Nucleus accumbens (tissue), 56 donors: ENCODE results near the gene YTHDC2.

Experiments used
- DNase-seq, 56 donors: peaks; one replicate each; lab custom pipeline; 2025; lab: John Stamatoyannopoulos, UW

The YTHDC2 gene

DNA sequence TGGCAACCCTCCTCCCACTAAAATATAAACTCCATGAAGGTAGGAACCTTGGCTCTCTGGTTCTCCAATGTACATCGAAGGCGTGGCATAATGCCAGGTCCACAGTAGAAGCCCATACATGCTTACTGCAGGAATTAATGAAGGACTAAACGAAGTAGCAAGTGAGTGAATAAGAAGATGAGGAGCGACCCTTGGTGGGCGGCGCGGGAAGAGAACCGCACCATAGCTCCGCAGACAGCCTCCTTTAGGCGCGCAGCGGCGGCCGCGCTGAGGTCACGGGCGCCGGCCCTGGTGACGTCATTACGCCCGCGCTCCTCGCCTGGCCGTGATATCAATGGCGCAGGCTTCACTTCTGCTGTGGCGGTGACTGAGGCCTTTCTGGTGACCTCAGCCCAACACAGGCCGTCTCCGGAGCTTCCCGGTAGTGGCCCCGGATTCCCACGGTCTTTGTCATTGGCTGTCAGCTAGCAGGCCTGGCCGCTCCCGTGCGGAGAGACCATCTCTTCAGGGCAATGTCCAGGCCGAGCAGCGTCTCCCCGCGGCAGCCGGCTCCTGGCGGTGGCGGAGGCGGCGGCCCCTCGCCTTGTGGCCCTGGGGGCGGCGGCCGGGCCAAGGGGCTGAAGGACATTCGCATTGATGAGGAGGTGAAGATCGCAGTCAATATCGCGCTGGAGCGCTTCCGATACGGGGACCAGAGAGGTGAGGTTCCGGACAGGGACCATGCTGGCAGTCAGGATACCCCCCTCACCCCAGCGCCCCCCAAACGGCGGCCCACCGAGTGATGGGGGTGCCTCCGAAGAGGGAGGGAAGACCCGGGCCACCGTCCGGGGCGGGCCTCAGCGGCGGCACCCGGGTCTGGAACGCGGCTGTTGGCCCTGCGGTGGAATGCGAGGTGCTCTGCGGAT, at the start of gene YTHDC2:
Gene YTHDC2 (plus strand): TSS at position 311 of the 905 bp plus-strand sequence. CDS start 202 bp downstream, at position 513.
- peak; percentile 19 to 88 (median 76) for DNase-seq

DNA sequence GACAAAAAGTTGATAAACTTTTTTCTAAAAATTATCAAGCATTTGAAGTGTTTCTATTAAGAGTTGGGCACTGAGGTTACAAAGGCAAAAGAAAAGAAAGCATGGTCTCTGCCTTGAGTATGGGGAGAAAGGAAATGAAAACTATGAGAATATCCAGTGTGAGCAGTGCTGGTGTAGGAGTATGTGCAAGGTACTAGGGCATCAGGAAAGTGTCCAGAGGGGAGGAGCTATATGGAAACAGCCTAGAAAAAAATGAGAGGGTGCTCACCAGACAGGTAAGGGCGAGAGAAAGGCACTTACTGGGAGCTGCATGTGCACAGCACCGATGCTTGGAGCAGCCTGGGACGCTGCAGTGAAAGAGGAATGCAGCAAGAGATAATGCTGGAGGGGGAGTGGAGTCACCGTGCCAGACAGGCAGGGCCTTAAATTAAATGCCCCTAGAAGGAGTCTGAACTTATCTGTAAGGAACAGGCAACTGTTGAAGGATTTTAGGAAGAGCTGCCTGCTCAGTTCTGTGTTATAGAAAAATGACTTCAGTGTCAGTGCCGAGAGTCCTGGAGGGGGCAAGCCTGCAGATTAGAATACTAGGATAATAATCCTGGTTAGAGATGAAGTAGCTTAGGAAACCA, 39.3 kb upstream of the YTHDC2 start:
- DNase-seq, result no peak

DNA sequence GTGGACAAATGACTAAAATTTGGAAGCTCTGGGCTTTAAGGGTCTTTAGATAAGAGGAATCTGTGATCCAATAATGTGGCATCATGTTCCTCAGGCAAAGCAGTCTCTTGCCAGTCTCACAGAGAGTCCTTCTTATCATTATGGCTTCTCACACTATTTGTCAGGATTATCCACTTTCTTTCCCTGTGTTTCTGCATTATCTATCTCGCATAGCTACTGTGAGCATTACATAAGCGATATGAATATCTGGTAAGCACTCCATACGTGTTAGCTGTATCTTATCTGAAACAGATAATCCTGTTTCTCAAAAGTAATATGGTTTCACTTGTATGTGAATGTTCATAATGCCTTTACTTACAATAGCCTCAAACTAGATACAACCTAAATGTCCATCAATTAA, 34.8 kb upstream of the YTHDC2 start:
- DNase-seq, result no peak

DNA sequence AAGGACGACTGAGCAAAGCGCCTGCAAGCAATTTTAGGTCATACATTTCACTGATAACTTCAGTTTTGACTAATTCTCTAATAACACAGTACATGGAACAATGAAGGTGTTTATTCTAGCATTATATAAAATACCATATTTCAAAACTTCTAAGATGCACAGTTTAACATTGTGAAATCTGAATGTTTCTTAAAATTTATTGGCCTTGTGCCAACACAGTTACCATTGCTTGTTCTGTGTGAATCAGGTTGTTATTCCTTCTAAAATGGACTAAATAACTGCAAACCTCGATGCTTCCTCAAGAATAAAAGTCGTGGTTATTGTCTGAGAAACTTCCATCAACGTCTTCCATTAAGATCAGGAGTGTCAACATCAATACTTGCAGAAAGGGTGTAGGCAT, 33.3 kb upstream of the YTHDC2 start:
- no peak for DNase-seq

DNA sequence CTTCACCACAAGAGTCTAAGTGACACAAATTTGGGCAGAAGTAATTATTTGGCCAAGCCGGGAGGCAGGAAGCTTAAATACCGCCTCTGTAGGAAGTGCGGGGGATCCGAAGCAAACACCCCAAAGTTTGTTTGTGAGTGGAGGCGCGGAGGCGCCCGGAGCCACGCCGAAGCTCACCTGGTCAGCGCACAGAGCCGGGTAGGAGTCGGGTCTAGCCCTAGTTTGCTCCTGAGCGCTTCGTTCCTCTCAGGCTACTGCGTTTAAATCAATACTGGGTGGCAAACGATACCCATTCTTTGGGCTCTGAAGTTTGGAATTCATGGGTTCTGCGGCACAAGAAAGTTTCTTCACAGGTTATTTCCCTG, 26.1 kb upstream of the YTHDC2 start:
- peak in 1 of 56 donors; percentile 1 for DNase-seq

DNA sequence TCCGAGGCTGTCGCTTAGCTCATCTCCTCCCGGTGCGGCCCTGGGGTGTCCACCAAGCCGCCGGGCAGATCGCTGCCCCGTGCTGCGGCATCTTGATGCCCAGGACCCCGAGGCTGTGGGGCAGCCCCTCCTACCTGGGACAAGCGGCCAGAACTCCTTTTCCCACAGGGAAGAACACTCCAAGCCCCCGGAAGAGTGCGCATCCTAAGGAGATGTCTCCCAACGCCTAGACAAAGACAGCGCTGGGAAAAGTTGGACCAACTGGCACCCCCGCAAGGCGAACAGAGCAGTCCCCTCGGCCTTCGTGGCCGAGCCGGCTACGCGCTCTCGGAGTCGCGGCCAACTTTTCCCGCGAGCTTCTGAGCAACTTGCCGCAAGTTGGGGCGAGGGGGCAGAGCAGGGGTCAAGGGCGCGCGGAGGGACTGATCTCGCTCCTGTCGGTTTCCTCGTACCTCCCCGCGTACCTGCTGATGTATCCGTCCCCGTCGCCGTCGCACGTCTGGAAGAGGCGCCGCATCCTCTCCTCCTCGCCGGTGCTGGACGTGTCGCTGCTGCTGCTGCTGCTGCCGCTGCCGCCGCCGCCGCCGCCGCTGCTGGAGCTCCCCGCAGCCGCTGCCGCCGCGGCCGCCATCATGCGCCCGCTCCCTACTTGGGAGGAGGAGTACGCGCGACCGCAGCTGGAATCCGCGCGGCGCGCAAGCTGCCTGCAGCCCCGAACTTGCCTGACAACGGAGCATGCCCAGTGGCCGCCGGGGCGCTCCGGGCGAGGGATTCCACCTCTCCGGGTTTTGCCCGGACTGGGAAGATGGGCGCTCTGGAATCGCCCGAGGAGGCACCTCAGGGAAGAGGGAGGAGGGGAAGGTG, 25.5 kb upstream of the YTHDC2 start, which contains the start of gene MCC:
Gene MCC (minus strand): TSS at position 673 of the 864 bp plus-strand sequence.
- DNase-seq, result peak in 50 of 56 donors; percentile 13 to 78 (median 46)

DNA sequence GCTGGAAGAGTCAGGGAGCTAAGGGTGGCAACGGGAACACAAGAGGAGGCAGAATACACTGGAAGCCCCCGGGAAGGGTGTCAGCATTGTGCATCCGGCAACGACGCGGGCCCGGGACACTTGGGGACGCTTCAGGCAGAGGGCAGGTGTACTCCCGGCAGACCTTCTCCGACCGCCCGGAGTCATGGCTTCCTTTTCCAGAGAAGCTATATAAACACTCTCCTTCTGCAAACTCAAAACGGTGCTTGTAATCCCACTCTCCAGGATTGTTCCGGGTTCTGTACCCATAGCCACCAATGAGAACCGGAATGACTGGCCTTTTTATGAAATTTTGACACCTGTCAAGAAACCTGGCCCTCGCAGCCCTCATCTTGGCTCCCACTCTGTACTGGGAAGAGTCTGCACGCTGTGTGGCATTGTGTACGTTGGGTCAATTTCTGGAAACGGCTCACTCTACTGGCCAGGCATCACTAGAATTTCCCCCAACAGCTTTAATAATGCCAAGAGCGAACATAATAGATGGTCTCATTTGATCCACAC, 24.8 kb upstream of the YTHDC2 start:
- peak in 1 of 56 donors; percentile 32 for DNase-seq

DNA sequence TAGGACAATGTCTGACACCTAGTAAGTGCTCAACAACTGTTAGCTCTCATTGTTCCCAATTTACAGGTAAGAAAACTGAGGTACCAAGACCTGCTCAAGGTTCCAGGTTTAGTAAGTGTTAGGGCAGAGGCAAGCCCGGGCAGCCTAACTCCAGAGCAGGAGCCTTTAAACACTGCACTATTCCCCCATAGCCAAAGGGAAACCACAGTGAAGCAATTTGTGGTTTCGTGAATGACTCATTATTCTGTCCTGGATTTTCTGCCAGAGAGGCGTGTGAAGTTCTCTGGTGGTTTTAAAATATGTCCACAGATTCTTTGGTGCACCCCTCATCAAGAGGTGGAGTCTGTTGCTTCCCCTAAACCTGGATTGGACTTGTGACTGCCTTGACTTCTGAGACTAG, 24.2 kb upstream of the YTHDC2 start:
- no peak for DNase-seq

DNA sequence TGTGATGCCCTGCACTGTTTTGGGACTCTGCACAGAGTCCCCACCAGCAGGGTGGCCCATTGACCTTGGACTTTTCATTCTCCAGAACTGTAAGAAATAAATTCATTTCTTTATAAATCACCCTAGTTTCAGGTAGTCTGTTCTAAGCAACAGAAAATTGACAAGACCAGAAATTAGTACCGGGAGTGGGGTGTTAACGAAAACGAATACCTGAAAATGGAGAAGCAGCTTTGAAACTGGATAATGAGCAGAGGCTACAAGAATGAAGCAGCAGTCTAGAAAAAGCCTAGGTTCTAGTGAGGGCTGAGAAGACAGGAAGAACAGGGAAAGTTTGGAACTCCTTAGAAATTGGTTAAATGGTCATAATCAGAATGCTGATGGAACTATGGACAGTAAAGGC, 23.2 kb upstream of the YTHDC2 start:
- DNase-seq, result no peak

DNA sequence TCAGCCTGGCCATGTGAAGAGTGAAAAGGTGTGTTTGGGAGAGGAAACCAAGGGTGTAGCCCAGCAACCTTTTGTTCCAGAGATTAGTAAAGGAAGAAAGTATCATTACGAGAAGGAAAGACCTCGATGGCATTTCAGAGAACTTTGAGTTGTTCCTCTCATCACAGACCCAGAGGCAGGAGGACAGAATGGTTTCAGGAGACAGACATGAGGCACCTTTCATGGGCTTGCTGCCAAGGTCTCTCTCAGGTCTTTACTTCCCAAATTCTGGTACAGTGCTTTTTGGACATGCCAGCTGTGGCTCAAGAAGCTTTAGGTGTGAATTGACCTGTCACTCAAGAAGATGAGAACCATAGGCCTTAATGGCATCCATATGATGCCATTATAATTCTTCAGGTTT, 22.5 kb upstream of the YTHDC2 start:
- no peak for DNase-seq

DNA sequence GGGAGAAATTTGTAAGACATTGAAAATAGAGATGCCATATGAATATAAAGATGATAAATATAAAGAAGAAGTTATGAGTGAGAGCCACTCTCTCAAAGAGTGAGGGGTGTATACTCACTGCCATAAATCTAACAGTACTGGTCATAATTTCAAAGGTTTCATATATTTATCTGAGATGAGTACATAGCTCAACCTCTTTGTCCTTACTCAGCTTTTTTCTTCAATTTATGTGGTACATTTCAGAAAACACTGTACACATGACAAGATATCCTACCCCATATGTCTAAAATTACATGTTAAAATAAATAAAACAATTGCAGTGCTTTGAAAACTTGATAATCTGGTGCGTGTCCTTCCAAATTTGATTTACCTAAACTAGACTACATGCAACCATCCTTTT, 20.0 kb upstream of the YTHDC2 start:
- DNase-seq, result no peak

DNA sequence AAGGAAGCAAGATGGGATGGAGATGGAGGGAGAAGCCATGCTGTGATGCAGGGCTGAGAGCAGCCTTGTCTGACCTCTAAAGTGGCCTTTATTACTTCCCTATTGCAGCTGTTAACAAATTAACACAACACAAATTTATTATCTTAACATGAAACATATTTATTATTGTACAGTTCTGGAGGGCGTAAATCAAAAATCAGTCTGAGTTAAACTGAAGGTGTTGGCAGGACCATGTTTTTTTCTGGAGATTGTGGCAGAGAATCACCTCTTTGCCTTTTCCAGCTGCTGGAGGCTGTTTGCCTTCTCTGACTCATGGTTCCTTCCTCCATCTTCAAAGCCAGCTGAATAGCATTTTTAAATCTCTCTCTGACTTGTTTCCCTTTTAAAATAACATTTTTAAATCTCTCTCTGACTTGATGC, 18.1 kb upstream of the YTHDC2 start:
- DNase-seq, result no peak

DNA sequence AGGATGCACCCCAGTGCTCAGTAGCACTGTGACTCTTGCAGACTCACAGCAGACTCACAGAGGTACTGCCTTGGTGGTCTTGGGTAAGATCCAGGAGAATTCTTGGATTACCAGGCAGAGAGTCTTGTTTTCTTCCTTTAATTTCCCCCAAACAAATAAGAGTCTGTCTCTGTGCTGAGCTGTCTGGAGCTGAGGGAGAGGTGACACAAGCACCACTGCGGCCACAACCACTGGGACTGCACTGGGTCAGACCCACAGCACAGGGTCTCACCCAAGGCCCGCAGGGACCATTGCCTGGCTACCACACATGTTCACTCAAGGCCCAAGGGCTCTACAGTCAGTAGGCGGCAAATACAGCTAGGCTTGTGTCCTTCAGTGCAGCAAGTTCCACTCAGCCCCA, 11.4 kb upstream of the YTHDC2 start:
- no peak for DNase-seq

DNA sequence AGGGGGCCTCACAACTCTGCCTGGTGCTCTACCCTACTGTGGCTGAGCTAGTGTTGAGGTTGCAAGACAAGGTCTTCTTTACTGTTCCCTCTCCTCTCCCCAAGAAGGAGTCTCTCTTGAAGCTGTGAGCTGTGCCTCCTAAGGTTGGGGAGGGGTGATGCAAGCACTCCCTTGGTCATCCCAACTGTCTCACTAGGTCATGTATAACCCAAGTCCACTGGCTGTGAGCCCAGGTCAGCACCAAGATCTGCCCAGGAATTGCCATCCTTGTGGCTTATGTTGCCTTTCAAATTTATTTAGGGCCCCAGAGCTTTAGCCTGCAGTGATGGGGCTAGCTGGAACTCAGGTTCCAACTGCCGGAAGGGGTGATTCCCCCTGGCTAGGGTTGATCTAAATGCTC, 10.3 kb upstream of the YTHDC2 start:
- DNase-seq, result no peak

DNA sequence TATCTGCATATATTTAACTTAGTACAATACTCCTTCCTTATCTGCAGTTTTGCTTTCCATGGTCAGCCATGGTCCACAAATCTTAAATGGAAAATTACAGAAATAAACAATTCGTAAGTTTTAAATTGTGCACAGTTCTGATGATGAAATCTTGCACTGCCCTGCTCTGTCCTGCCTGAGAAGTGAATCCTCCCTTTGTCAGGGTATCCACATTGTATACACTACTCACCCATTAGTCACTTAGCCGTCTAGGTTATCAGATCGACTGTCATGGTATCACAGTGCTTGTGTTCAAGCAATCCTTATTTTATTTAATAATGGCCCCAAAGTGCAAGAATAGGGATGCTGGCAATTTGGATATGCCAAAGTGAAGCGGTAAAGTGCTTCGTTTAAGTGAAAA, 8.3 kb upstream of the YTHDC2 start:
- no peak for DNase-seq

DNA sequence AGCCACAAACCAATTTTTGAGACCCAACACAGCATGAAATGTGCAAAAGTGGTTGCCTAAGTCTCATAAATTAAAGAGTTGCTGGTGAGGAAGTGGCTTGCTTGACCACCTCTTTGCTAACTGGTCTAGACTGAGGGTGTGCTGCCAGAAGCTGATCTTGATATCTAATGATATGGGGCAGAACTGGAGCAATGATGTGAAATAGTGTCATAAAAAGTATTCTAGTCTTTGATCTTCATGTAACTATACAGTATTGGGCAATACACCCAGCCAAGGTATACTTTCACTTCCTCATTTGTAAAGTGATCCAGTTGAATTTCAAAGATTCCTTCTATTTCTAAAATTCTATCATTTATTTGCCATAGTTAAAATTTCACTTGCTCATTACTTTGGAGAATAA, 5.9 kb upstream of the YTHDC2 start:
- DNase-seq, result no peak

DNA sequence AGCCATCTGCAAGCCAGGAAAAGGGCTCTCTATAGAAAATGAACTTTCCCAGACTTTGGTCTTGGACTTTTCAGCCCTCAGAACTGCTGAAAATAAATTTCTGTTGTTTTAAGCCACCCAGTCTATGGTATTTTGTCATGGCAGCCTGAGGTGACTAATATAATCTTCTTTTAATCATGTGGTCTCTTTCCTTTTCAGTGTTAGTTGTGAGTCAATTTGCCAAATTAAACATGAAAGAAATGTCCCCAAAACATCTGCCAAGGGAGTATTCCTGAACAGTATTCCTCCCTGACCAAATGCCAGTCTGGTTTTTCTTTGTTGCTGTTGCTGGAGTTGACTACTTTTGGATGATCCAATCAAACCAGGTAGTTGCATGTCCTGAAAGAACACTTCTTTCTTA, 4.7 kb upstream of the YTHDC2 start:
- no peak for DNase-seq

DNA sequence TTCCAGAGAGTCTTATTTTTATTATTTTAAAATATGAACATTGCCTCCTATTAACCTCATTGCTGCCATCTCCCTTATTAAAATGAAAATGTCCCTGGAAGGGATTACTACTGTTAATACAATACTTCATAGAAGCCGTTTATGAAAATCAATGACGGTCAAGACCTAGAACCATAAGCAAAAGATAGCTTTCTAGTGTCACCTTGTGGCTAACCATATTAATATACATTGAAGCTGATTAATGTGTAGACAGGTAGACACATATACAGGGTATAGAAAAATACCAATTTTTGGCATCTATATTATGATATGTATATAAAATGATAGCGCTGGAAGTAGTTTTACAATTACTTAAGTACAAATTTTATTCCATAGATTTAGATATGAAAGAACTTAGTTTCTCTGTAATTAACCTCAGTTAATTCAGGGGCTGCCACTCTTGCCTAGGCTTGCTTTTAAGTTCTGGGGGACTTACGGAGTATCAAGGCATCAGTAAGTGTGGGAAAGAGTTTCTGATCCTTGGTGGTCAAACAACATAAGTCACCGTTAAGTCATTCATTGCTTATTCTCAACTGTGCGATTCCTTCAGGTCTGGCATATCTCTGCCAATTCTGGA, 2.5 kb upstream of the YTHDC2 start:
- DNase-seq, result no peak

DNA sequence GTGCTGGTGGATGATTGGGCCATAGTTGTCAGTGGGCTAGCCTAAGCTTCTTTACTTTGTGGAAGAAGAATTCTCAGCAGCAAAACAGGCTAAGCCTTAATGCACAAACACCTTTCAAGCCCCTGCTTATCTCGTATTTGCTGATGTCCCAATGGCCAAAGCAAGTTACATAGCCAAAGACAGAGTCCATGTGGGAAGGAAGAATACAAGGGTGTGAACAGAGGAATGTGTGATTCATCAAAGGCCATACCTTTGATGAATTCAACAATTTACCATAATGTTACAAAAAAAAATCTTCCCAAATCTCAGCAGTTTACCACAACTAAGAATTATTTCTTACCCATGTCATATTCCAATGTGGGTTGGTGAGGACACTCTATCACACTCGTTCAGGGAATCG, 1.2 kb upstream of the YTHDC2 start:
- no peak for DNase-seq

DNA sequence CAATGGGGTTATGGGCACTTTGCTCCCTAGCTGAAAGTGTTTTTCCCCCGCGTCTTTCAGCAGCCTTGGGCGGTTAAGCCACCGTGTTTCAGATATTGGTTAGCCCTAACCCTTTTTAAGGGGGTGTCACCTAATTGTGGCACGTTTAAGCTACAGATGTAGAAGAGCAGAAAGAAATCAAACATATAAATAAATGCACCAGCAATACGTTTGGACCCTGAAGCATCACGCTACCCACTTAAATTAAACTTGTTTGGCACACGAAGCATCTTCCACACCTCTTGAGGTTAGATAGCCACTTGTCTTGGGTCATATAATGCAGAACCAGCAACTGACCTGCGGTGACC, 768 bp downstream of the YTHDC2 start:
- DNase-seq, result peak in 8 of 56 donors; percentile 2 to 39 (median 23)
